Panc1 (cell line): ENCODE data around the gene COP1.

ENCODE experiments used
- CTCF ChIP-seq: fragments of 450-650 bp; IDR thresholded peaks from 2 replicates; pipeline ENCODE4 v1.5.1; 2017; ENCODE audit warnings: mild to moderate bottlenecking
- POLR2AphosphoS5 ChIP-seq: IDR thresholded peaks from 2 replicates; pipeline ENCODE4 v1.6.1; 2012; ENCODE audit warnings: mild to moderate bottlenecking, low read depth, low read length, moderate library complexity

GRCh38 chr1:175933801-175934200 lies 273.3 kb downstream of the COP1 start:
- TF ChIP-seq CTCF = no peak
- TF ChIP-seq POLR2AphosphoS5 = no peak
